GM18873 (cell line): ENCODE data around the gene COL26A1.
"Not testable (repeated sequence)": the region's sequence is repeated elsewhere in the genome, so short reads cannot be mapped to it uniquely, and the experiment has no call there.

Source experiments
- ATAC-seq: cut with Tn5 transposase; IDR thresholded peaks from one replicate; pipeline ENCODE4 v1.9.1; 2021; ENCODE audit warnings: mild to moderate bottlenecking, moderate library complexity, moderate number of reproducible peaks; ENCODE audit not compliant: unreplicated experiment, low FRiP score

Gene COL26A1

DNA sequence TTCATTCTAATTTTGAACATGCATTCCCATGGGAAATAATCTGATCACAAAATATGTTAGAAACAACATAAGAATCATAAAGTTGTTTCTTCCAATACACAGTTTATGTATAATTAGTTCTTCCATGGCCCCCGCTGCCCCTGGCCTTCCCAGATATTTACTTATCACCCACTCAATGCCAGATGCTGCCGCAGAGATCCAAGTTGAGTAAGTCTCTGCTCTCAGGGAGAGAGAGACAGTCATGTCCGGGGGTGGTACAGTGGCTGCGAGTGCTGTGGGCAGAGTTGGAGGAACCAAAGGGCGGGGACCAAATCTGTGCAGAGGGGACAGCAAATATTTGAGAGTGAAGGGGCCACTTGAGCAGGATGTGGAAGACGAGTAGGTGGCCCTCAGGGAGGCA is 37.1 kb downstream of the COL26A1 start:
- no peak for ATAC-seq

DNA sequence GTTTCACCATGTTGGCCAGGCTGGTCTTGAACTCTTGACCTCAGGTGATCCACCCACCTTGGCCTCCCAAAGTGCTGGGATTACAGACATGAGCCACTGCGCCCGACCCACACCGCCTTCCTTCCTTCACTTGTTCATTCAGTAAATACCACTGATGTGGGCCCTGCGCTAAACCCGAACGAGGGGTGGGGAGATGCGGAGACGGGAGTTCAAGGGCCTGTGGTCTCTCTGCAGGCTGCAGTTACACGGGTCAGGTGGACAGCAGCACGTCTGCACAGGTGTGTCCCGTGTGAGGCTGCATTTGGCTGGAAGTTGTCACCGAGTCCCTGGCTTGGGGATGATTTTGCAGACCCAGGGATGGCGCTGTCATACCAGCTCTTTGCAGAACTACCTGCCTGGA is 38.1 kb downstream of the COL26A1 start:
- no peak for ATAC-seq

- ATAC-seq = no peak
These were observed 38.9 kb downstream of the COL26A1 start for GRCh38 chr7:101401390-101402080.

GRCh38 chr7:101402081-101402779 is 39.6 kb downstream of the COL26A1 start:
- no peak for ATAC-seq

GRCh38 chr7:101402835-101403234 is 40.2 kb downstream of the COL26A1 start:
- no peak for ATAC-seq

GRCh38 chr7:101405474-101406067 is 42.9 kb downstream of the COL26A1 start:
- ATAC-seq = no peak

DNA sequence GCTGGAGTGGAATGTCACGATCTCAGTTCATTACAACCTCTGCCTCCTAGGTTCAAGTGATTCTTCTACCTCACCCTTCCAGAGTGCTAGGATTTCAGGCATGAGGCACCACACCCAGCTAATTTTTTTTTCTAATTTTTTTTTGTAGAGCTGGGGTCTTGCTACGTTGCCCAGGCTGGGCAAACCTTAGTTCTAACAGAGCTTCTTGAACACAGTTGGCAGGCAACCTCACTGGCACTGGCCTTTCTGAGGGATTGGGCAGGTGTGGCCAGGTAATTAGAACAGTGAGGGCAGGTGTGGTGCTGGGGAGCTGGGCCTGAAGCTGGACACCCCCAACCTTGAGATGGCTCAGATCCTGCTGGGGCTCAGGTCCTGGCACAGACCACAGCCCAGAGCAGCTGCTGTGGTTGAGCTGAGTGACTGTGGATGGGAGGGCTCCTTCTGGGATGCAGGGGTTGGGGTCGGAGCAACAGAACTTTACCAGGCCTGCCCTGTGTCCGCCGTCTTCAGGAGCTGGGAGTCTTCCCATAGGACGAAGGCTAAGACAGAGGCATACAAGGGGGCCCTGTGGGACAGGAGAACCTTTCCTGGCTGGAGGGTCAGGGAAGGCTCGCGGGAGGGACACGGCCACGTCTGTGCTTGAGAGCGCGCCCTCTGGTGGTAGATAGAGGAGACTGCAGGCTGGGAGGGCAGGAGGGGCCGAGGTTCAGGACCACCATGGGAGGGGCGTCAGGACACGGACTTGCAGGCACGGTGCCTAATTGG is 48.2 kb downstream of the COL26A1 start:
- ATAC-seq = no peak

GRCh38 chr7:101411508-101411874 is 48.8 kb downstream of the COL26A1 start:
- ATAC-seq = no peak

DNA sequence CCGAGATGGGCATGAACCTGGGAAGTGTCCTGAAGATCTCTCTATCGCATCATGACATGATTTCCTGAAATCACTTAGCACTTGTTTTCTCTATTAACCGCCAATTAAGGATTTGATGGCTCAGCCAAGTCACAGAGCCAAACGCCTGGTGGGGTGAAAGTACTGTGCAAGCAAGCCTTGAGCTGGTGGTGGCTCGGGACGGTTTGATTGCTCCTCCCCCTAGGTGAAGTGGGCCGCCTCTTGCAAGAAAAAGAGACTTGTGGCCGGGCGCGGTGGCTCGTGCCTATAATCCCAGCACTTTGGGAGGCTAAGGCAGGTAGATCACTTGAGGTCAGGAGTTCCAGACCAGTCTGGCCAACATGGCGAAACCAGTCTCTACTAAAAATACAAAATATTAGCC is 50.3 kb downstream of the COL26A1 start:
- no peak for ATAC-seq

GRCh38 chr7:101418694-101419093 is 56.0 kb downstream of the COL26A1 start:
- no peak for ATAC-seq

GRCh38 chr7:101419831-101420230 is 57.2 kb downstream of the COL26A1 start:
- no peak for ATAC-seq

GRCh38 chr7:101420436-101420835 is 57.8 kb downstream of the COL26A1 start:
- no peak for ATAC-seq

GRCh38 chr7:101422356-101423195 is 59.9 kb downstream of the COL26A1 start:
- no peak for ATAC-seq

DNA sequence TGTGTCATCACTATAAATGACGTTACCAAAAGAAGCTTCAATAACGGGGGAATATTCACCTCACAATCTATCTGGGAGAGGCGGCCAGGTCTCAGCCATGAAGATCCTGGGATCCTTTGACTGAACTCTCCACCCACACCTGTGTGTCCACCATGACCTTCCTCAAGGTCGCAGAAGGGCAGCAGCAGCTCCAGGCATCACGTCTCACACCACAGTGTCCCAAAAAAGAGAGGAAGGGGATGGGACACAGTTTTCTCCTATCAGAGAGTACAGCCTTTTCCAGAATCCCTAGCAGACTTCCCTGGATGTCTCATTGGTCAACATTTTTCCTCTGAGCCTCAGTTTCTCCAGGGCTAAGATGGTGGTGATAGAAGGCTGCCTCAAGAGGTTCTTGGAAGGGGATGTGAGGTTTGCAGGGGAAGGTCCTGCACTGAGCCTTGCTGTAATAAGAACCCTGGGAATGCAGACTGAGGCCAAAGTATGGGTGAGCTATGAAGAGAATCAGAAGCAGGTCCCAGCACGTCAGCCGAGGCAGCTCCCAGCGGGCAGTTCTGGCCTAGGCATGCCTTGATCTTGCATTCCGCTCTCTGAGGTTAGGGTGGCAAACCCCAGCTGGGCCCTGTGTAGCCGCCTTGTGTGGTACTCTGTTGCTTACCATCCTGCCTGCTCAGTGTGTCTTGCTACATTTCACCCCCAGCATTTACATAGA is 63.8 kb downstream of the COL26A1 start:
- no peak for ATAC-seq

DNA sequence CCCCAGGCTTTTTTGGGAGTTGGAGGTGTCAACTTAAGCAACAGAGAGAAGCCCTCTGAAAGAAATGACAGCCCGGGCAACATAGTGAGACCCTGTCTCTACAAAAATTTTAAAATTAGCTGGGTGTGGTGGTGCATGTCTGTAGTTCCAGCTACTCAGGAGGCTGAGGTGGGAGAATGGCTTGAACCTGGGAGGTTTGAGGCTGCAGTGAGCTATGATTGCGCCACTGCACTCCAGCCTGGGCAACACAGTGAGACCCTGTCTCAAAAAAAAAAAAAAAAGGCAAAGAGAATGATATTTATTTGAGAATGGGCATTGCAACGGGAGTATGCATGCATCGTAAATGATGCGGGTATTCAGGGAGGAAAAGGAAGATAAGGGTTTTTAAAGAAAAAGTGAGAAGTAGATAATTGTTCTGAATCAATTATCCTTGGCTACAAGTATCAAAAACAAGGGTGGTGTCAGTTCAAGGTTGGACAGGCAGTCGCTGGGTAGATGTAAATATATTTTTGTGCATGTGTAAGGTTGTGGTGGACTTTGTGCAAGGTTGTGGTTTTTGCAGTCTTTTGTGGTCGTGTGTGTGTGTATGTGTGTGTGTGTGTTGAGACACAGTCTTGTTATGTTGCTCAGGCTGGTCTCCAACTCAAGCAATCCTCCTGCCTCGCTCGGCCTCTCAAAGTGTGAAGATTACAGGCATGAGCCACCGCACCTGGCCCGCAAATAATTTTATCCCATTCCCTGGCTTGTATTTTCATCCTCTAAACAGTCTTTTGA is 65.6 kb downstream of the COL26A1 start:
- ATAC-seq = no peak

GRCh38 chr7:101432316-101432715 is 69.6 kb downstream of the COL26A1 start:
- ATAC-seq = no peak

GRCh38 chr7:101433688-101434087 is 71.0 kb downstream of the COL26A1 start:
- ATAC-seq = no peak

- ATAC-seq = not testable (repeated sequence)
These were observed 71.5 kb downstream of the COL26A1 start for GRCh38 chr7:101434155-101434554.
